Muscle of arm (tissue), 12 donors: ENCODE results near the gene RNGTT. TPM values are rescaled to one million over a fixed set of nuclear protein-coding genes. Genes with fewer than 3 reads are reported as not detected.
"Not testable (repeated sequence)": the region's sequence is repeated elsewhere in the genome, so short reads cannot be mapped to it uniquely, and the experiment has no call there.

ENCODE experiments used
- DNase-seq: peaks from one replicate; pipeline ENCODE4 v3.0.0-alpha.2; 2013
- polyA plus RNA-seq, 12 donors: library from polyadenylated mRNA; unstranded; fragments of 120-200 nt; gene quantifications; one replicate each; pipeline ENCODE4 v1.2.1, GENCODE V29; 2013; ENCODE audit not compliant: insufficient read length in 12 of 12

Gene RNGTT
- polyA plus RNA-seq, 12 donors, result 9.8 to 17.2 (median 12.5) TPM; not detected in 1

- DNase-seq, result no peak
Measured at GRCh38 chr6:88914895-88915598, 48.4 kb downstream of the RNGTT start.

GRCh38 chr6:88914180-88914579 lies 49.2 kb downstream of the RNGTT start:
- no peak for DNase-seq

GRCh38 chr6:88913471-88913870 lies 49.9 kb downstream of the RNGTT start:
- no peak for DNase-seq

GRCh38 chr6:88910922-88911778 lies 52.3 kb downstream of the RNGTT start:
- no peak for DNase-seq

- no peak for DNase-seq
Measured at GRCh38 chr6:88908598-88909548, 54.5 kb downstream of the RNGTT start.

GRCh38 chr6:88907148-88907547 lies 56.3 kb downstream of the RNGTT start:
- not testable (repeated sequence) for DNase-seq

- no peak for DNase-seq
Measured at GRCh38 chr6:88899569-88900316, 63.7 kb downstream of the RNGTT start.

GRCh38 chr6:88895911-88896310 lies 67.5 kb downstream of the RNGTT start:
- DNase-seq, result no peak

- DNase-seq, result no peak
Measured at GRCh38 chr6:88890860-88891845, 72.3 kb downstream of the RNGTT start.

GRCh38 chr6:88890394-88890793 lies 73.0 kb downstream of the RNGTT start:
- DNase-seq, result peak; percentile 70

GRCh38 chr6:88884361-88884760 lies 79.1 kb downstream of the RNGTT start:
- DNase-seq, result no peak

- no peak for DNase-seq
Measured at GRCh38 chr6:88882536-88882935, 80.9 kb downstream of the RNGTT start.

- peak; percentile 8 for DNase-seq
Measured at GRCh38 chr6:88881451-88881850, 82.0 kb downstream of the RNGTT start.

- no peak for DNase-seq
Measured at GRCh38 chr6:88880021-88880420, 83.4 kb downstream of the RNGTT start.

- DNase-seq, result no peak
Measured at GRCh38 chr6:88877893-88878292, 85.5 kb downstream of the RNGTT start.

- DNase-seq, result no peak
Measured at GRCh38 chr6:88872962-88873361, 90.5 kb downstream of the RNGTT start.

GRCh38 chr6:88871498-88871897 lies 91.9 kb downstream of the RNGTT start:
- DNase-seq, result no peak

- DNase-seq, result peak; percentile 61
Measured at GRCh38 chr6:88870717-88871330, 92.6 kb downstream of the RNGTT start.

- no peak for DNase-seq
Measured at GRCh38 chr6:88869263-88870020, 94.0 kb downstream of the RNGTT start.
